ENCODE data around the gene FGF3.

Gene FGF3

DNA sequence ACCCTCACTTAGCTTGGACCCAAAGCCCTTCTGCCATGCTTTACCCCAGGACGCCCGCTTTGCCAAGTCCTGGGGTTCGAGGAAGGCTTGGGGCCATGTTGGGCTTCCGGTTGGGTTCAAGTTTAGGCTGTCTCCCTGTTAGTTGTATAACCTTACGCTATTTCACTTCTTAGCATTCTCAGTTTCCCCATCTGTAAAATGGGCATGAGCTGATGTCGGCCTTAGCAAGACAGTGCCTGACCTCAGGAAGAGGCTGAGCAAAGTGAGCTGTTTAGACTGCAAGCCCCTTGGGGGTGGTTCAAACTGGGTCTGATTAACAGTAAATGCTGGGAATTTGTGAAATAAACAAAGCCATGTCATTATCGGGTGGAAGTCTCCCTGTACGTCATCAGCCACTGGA is 40.8 kb downstream of the FGF3 start:
- DNase-seq (ENCODE audit: extremely low read depth, low read depth): no peak
- TF ChIP-seq, protein P1, sequence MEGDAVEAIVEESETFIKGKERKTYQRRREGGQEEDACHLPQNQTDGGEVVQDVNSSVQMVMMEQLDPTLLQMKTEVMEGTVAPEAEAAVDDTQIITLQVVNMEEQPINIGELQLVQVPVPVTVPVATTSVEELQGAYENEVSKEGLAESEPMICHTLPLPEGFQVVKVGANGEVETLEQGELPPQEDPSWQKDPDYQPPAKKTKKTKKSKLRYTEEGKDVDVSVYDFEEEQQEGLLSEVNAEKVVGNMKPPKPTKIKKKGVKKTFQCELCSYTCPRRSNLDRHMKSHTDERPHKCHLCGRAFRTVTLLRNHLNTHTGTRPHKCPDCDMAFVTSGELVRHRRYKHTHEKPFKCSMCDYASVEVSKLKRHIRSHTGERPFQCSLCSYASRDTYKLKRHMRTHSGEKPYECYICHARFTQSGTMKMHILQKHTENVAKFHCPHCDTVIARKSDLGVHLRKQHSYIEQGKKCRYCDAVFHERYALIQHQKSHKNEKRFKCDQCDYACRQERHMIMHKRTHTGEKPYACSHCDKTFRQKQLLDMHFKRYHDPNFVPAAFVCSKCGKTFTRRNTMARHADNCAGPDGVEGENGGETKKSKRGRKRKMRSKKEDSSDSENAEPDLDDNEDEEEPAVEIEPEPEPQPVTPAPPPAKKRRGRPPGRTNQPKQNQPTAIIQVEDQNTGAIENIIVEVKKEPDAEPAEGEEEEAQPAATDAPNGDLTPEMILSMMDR (IDR thresholded peaks at IDR 0.05; ENCODE audit: low read depth, low read length): no peak

DNA sequence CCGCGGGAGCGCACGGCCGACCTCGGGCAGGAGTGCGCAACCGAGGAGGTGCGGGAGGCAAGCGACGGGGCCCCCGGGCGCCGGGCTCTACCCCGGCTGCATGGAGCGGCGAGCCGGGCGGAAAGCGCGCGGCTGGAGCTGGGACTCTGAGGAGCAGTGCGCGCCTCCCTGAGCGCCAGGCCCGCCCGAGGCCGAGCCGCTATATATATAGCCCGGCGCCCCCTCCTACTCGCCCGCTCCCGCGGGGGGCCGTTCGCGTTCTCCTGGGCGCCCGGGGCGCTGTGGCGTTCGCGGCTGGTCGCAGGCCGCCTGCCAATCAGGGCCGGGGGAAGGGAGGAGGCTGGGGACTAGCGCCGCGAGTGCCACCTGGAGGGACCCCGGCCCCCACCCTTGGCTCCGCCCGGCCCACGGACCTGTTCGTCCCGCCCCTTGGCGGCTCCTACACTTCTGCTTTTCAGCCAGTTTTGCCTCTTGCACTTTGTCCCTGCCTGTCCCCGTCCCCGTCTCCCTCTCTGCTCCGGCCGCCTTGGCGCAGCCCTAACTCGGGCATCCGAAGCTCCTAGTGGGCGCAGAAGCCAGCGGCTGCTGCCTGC is 44.0 kb downstream of the FGF3 start, which contains the start of gene FGF4:
Gene FGF4 (minus strand): TSS at position 179 of the 593 bp plus-strand sequence. CDS start 257 bp downstream, outside the sequence.
- TF ChIP-seq, protein P1 (IDR thresholded peaks at IDR 0.05; ENCODE audit: low read depth, low read length): no peak
- DNase-seq (ENCODE audit: extremely low read depth, low read depth): no peak

DNA sequence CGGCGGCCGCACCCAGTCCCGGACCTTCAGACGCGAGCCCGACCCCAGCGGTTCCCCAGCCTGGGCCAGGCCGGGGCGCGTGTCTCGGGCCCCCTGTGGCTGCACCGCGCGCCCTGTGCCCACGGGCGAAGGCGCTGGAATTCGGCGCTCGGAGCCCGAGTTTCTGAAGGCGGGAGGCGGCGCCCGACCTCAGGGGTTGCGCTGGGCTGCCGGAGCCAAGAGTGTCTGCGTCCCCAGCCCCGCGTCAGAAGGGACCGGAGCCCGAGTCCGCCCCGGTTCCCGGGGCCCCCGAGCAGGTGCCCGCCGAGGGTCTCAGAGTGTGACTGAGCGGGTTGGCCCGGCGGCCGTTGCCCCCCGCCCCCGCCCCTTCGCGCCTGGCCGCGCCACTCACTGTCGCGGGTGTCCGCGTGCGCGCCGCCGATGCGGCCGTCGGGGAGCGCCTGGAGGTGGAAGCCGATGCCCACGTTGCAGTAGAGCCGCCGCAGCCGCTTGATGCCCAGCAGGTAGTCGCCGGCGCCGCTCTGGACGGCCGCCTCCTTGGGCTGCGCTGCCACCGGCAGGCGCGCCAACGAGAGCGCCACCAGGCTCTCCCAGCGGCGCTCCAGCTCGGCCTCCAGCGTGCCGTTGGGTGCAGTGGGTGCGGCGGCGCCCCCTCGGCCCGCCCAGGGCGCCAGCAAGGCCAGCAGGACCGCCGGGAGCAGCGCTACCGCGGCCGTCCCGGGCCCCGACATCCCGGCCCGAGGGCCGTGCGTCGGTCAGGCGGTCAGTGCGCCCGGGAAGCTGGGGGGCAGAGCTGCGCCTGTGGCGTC is 44.7 kb downstream of the FGF3 start:
- TF ChIP-seq, protein P1 (IDR thresholded peaks at IDR 0.05; ENCODE audit: low read depth, low read length): no peak
- no peak for DNase-seq (ENCODE audit: extremely low read depth, low read depth)

DNA sequence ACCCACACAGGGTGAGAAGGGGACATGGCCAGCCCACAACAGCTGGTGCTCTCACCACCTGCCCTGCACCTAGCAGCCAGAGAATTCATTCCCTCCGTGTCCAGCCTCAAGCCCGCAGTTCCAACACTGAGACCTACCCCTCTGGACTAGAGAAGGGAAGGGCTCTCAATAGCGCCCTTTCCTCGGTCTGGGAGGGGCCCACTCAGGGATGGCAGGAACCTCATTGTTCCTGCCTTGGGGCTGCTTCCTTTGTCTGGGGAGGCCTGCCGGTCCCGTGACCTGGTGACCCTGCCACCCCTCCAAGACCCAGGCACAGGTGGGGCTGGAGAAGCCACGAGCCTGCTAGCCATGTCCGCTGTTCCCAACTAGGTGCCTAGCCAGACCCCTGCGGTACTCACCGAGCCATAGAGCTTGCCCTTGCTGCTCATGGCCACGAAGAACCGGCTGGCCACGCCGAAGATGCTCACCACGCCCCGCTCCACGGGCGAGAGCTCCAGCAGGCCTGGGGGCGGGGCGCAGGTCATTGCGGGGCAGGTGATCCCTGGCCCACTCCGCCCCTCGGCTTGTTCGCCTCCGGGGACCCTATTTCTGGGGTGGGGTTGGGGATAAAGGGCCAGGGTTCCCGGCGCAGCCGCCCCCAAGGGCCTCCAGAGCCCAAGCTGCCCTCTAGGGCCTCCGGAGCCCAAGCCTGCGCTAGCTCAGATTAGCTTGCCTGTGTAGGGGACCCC is 45.4 kb downstream of the FGF3 start:
- TF ChIP-seq, protein P1 (IDR thresholded peaks at IDR 0.05; ENCODE audit: low read depth, low read length): no peak
- DNase-seq (ENCODE audit: extremely low read depth, low read depth): no peak

- no peak for DNase-seq (ENCODE audit: extremely low read depth, low read depth)
- TF ChIP-seq, protein P1 (IDR thresholded peaks at IDR 0.05; ENCODE audit: low read depth, low read length): no peak
Measured at GRCh38 chr11:69771466-69771865, 47.8 kb downstream of the FGF3 start.

- no peak for DNase-seq (ENCODE audit: extremely low read depth, low read depth)
Measured at GRCh38 chr11:69770540-69770939, 48.7 kb downstream of the FGF3 start.

More at GRCh38 chr11:69770540-69770939, 48.7 kb downstream of the FGF3 start:
- TF ChIP-seq, protein P1 (IDR thresholded peaks at IDR 0.05; ENCODE audit: low read depth, low read length): no peak
